MCF 10A (cell line): ENCODE measurements around the gene SRRT. TPM values are rescaled to one million over a fixed set of nuclear protein-coding genes. Genes with fewer than 3 reads are reported as not detected.

Experiments
- BruUV-seq: library from RNA; stranded (reverse); fragments of 400-500 nt; replicated peaks from 2 replicates; lab custom pipeline; 2021; lab: Mats Ljungman, UMichigan
- CTCF ChIA-PET: fragments of 300-600 bp; sonication (Branson Sonifier 250); formaldehyde crosslinking; extraction: SDS; loops from one replicate; lab custom pipeline; 2021; ENCODE audit warnings: antibody characterized with exemption, inconsistent platforms; lab: Yijun Ruan, JAX
- POLR2A ChIA-PET: fragments of 300-600, 350-650 bp; sonication (Branson Sonifier 250); formaldehyde crosslinking; extraction: SDS; loops from one replicate; lab custom pipeline; 2020; ENCODE audit warnings: antibody characterized with exemption, inconsistent platforms; lab: Yijun Ruan, JAX
- DNase-seq: peaks from one replicate; pipeline ENCODE4 v3.0.0-alpha.2; 2018; ENCODE audit not compliant: unreplicated experiment
- H3K27ac Mint-ChIP-seq: one replicate; pipeline ENCODE4 v1.8.0; 2022; ENCODE audit warnings: mild to moderate bottlenecking, low read depth, mixed read lengths; ENCODE audit not compliant: unreplicated experiment
- H3K27me3 Mint-ChIP-seq: one replicate; pipeline ENCODE4 v1.8.0; 2022; ENCODE audit warnings: mixed read lengths; ENCODE audit not compliant: insufficient read depth, unreplicated experiment
- H3K36me3 Mint-ChIP-seq: one replicate; pipeline ENCODE4 v1.8.0; 2022; ENCODE audit warnings: mild to moderate bottlenecking, moderate library complexity, mixed read lengths; ENCODE audit not compliant: insufficient read depth, unreplicated experiment
- H3K4me1 Mint-ChIP-seq: one replicate; pipeline ENCODE4 v1.8.0; 2022; ENCODE audit warnings: mixed read lengths; ENCODE audit not compliant: insufficient read depth, unreplicated experiment
- H3K4me3 Mint-ChIP-seq: one replicate; pipeline ENCODE4 v1.8.0; 2022; ENCODE audit warnings: mild to moderate bottlenecking, moderate library complexity, mixed read lengths; ENCODE audit not compliant: unreplicated experiment
- H3K9me3 Mint-ChIP-seq: one replicate; pipeline ENCODE4 v1.8.0; 2022; ENCODE audit warnings: mixed read lengths; ENCODE audit not compliant: unreplicated experiment
- intact Hi-C: fragments of 100-400 bp; cut with micrococcal nuclease; formaldehyde crosslinking; loops from 2 replicates; pipeline ENCODE4 v1.14.1; 2022
- total RNA-seq: library from RNA; stranded (reverse); gene quantifications from 2 replicates; pipeline ENCODE4 v1.2.3, GENCODE V29; 2022
- TF ChIP-seq, protein P1 (sequence below): fragments of 200-600 bp; IDR thresholded peaks from one replicate; pipeline ENCODE4 v1.8.0; 2022; ENCODE audit warnings: antibody characterized with exemption, mild to moderate bottlenecking; ENCODE audit not compliant: unreplicated experiment

SRRT gene
- total RNA-seq, 1 experiment from 2014 or later, result 111 TPM

DNA sequence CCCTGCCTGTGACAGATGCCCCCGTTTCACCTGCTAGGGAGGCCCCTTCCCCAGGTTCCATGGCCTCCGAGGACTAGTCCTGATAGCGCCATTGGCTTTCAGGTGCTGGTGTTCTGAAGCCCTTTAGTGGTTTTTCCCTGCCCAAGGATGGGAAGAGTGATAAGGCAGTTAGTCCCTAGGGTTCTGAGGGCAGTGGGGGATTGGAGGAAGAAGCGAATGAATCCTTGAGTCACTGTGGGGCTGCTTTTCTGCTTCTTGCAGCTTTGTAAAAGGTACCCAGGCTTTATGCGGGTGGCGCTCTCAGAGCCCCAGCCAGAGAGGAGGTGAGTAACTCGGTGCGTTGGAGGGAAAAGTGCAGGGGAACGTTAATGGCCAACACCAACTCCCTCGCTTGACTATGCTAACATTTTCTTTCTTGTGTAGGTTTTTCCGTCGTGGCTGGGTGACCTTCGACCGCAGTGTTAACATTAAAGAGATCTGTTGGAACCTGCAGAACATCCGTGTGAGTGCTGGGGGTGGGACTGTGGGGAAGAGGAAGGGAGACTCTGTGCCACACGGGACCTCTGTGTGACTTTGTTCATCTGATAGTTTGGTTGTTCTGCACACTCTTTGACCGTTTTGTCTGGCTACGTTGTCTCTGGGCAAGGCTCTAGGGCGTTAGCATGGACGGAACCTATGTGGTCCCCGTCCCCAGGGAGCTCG, 10.7 kb downstream of the SRRT start:
- no peak overlapping the region for H3K27ac Mint-ChIP-seq
- no TSS peak for BruUV-seq
- TF ChIP-seq, protein P1, sequence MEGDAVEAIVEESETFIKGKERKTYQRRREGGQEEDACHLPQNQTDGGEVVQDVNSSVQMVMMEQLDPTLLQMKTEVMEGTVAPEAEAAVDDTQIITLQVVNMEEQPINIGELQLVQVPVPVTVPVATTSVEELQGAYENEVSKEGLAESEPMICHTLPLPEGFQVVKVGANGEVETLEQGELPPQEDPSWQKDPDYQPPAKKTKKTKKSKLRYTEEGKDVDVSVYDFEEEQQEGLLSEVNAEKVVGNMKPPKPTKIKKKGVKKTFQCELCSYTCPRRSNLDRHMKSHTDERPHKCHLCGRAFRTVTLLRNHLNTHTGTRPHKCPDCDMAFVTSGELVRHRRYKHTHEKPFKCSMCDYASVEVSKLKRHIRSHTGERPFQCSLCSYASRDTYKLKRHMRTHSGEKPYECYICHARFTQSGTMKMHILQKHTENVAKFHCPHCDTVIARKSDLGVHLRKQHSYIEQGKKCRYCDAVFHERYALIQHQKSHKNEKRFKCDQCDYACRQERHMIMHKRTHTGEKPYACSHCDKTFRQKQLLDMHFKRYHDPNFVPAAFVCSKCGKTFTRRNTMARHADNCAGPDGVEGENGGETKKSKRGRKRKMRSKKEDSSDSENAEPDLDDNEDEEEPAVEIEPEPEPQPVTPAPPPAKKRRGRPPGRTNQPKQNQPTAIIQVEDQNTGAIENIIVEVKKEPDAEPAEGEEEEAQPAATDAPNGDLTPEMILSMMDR, result no peak
- H3K36me3 Mint-ChIP-seq, result peaks cover 74% of the 10 kb centered on the region
- peaks cover 18% of the 10 kb centered on the region for H3K4me1 Mint-ChIP-seq
- no peaks in the 10 kb centered on the region for H3K27me3 Mint-ChIP-seq
- CTCF ChIA-PET, result interaction anchor here (2.4 kb wide), 1 partner anchor 9 kb away, joined by 10 read pairs; no protein-coding TSS in a partner anchor
- DNase-seq, result no peak
- POLR2A ChIA-PET, result interaction anchor here (1.0 to 6.5 kb wide), 3 partner anchors 9 to 85 kb away, joined by 3 to 157 read pairs (median 4); partner anchors contain the start of genes SLC12A9 and SRRT
- H3K4me3 Mint-ChIP-seq, result no peak overlapping the region
- no peaks in the 10 kb centered on the region for H3K9me3 Mint-ChIP-seq
- intact Hi-C loops, result no loop called here

DNA sequence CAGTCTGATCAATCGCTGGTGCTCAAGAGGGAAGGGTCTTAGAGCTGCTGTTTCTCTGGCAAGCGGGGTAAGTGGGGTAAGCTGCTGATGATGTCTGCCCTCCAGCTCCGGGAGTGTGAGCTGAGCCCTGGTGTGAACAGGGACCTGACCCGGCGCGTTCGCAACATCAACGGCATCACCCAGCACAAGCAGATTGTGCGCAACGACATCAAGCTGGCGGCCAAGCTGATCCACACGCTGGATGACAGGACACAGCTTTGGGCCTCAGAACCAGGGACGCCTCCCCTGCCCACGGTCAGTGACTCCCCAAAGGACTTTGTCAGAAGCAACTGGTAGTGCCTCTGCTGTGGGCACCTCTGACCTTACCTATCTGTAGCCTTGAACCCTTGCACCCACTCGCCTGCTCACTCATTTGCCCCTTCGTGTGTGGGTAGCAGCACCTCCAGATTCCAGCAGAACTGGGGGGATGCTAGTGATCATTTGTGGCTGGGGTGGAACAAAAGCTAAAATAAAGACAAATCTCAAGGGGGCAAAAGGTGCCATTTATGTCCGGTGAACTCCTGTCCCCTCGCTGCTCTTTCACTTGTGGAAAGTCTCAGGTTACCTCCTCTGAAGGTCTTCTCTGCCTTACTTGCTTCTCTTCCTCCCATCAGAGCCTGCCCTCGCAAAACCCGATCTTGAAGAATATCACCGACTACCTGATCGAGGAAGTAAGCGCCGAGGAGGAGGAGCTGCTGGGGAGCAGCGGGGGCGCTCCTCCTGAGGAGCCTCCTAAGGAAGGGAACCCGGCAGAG, 11.4 kb downstream of the SRRT start:
- H3K27ac Mint-ChIP-seq, result peak overlapping the region; percentile 55
- intact Hi-C loops, result no loop called here
- peaks cover 24% of the 10 kb centered on the region for H3K4me1 Mint-ChIP-seq
- no peak overlapping the region for H3K4me3 Mint-ChIP-seq
- CTCF ChIA-PET, result interaction anchor here (0.5 to 2.4 kb wide), 3 partner anchors 10 to 253 kb away, joined by 3 to 10 read pairs (median 6); no protein-coding TSS in a partner anchor
- POLR2A ChIA-PET, result interaction anchor here (0.6 to 6.5 kb wide), 4 partner anchors 10 to 1056 kb away, joined by 3 to 157 read pairs (median 4); partner anchors contain the start of genes SLC12A9 and SRRT
- DNase-seq, result no peak
- no TSS peak for BruUV-seq
- H3K9me3 Mint-ChIP-seq, result no peaks in the 10 kb centered on the region
- H3K36me3 Mint-ChIP-seq, result peaks cover 67% of the 10 kb centered on the region
- TF ChIP-seq, protein P1, result no peak
- no peaks in the 10 kb centered on the region for H3K27me3 Mint-ChIP-seq

DNA sequence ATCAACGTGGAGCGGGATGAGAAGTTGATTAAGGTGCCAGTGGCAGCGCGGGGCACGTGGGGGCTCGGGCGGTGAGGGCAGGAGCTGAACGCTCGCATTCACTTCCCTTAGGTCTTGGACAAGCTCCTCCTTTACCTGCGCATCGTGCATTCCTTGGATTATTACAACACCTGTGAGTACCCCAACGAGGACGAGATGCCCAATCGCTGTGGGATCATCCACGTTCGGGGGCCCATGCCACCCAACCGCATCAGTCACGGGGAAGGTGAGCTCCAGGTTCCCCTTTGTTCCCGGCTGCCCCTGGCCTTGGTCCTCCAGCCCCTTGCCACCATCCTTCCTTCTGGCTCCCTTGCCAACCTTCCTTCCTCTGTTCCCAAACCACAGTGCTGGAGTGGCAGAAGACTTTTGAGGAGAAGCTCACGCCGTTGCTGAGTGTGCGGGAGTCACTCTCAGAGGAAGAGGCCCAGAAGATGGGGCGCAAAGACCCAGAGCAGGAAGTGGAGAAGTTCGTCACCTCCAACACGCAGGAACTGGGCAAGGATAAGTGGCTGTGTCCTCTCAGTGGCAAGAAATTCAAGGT, 12.1 kb downstream of the SRRT start:
- intact Hi-C loops, result no loop called here
- H3K27ac Mint-ChIP-seq, result peak overlapping the region; percentile 55
- no TSS peak for BruUV-seq
- peak overlapping the region; percentile 90 for H3K4me3 Mint-ChIP-seq
- POLR2A ChIA-PET, result interaction anchor here (0.6 to 6.5 kb wide), 3 partner anchors 11 to 1056 kb away, joined by 3 to 157 read pairs (median 3); partner anchors contain the start of gene SRRT
- peaks cover 28% of the 10 kb centered on the region for H3K4me1 Mint-ChIP-seq
- no peak for DNase-seq
- TF ChIP-seq, protein P1, result no peak
- peaks cover 60% of the 10 kb centered on the region for H3K36me3 Mint-ChIP-seq
- CTCF ChIA-PET, result interaction anchor here (0.5 to 2.4 kb wide), 2 partner anchors 11 to 194 kb away, joined by 6 to 10 read pairs; no protein-coding TSS in a partner anchor
- H3K27me3 Mint-ChIP-seq, result no peaks in the 10 kb centered on the region
- H3K9me3 Mint-ChIP-seq, result no peaks in the 10 kb centered on the region
